ENCODE results near the gene KLHDC9.

KLHDC9 gene

DNA sequence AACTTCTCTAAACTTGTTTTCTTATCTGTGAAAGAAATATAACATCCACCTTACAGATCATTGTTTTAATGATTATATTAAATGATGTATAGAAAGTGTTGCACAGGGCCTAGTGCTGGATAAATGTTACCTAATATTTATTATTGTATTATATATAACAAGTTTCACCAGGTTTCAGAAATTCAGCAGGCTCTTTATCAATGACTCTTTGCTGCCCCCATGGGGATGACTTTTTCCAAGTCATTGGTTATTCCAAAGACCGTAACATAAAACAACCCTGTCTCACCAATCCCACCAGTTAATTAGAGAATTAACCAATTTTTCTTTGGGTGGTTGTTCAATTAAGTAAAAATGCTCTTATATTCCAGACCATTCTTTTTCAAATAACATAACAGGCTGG, 41.6 kb downstream of the KLHDC9 start:
- TF ChIP-seq, protein P1, sequence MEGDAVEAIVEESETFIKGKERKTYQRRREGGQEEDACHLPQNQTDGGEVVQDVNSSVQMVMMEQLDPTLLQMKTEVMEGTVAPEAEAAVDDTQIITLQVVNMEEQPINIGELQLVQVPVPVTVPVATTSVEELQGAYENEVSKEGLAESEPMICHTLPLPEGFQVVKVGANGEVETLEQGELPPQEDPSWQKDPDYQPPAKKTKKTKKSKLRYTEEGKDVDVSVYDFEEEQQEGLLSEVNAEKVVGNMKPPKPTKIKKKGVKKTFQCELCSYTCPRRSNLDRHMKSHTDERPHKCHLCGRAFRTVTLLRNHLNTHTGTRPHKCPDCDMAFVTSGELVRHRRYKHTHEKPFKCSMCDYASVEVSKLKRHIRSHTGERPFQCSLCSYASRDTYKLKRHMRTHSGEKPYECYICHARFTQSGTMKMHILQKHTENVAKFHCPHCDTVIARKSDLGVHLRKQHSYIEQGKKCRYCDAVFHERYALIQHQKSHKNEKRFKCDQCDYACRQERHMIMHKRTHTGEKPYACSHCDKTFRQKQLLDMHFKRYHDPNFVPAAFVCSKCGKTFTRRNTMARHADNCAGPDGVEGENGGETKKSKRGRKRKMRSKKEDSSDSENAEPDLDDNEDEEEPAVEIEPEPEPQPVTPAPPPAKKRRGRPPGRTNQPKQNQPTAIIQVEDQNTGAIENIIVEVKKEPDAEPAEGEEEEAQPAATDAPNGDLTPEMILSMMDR (IDR thresholded peaks at IDR 0.05; ENCODE audit: low read length, missing control alignments), result peak; percentile 56
- peak; percentile 74 for DNase-seq (ENCODE audit: low read depth)
- H3K4me3 ChIP-seq (replicated peaks; ENCODE audit: low read depth, low read length), result no peak overlapping the region

DNA sequence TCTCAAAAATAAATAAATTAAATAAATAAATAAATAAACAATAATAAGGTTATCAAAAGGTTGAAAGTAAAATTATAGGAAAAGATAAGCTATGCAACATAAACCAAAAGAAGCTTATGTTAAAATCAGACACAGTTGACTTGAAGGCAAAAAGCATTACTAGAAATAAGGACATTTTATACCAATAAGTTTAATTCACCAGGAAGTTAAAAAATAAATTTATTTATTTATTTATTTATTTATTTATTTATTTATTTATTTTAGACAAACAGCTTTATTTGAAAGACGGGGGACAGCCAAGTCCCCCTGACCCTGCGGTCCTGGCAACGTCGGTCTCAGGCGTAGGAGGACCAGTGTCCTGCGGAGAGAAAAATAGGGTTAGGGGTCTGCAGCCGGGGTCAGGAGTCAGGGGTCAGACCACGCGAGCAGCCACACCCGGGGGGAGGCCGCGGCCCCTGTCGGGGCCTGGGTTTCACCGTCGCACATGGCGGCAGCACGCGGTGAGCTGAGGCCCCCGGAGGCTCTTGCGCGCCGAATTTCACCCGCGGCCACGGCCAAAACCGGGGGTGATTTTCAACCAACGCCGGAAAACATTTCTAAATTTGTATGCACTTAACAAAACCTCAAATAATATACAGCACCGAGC, 42.7 kb downstream of the KLHDC9 start:
- DNase-seq (ENCODE audit: low read depth), result no peak
- H3K4me3 ChIP-seq (replicated peaks; ENCODE audit: low read depth, low read length), result no peak overlapping the region
- TF ChIP-seq, protein P1 (IDR thresholded peaks at IDR 0.05; ENCODE audit: low read length, missing control alignments), result no peak

DNA sequence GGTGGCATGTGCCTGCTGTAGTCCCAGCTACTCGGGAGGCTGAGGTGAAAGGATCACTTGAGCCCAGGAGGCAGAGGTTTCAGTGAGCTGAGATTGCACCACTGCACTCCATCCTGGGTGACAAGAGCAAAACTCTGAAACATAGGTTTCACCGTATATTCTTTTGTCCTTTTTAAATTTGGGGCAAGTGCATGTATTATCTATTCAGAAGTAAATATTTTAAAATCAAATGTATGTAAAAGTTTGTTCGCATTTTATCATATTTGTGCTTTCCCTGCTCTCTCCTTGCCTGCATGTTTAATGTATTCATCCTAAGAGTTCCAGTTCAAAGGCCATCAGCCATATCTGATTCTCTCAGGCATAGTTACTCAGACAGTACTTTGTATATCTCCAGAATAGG, 47.7 kb downstream of the KLHDC9 start:
- DNase-seq (ENCODE audit: low read depth), result no peak
- H3K4me3 ChIP-seq (replicated peaks; ENCODE audit: low read depth, low read length), result no peak overlapping the region
- TF ChIP-seq, protein P1 (IDR thresholded peaks at IDR 0.05; ENCODE audit: low read length, missing control alignments), result no peak
